Measurements from ENCODE around the gene LZTFL1. TPM values are rescaled to one million over a fixed set of nuclear protein-coding genes. Genes with fewer than 3 reads are reported as not detected.

Gene LZTFL1
- total RNA-seq, 1 experiment from 2014 or later: 9.1 TPM

DNA sequence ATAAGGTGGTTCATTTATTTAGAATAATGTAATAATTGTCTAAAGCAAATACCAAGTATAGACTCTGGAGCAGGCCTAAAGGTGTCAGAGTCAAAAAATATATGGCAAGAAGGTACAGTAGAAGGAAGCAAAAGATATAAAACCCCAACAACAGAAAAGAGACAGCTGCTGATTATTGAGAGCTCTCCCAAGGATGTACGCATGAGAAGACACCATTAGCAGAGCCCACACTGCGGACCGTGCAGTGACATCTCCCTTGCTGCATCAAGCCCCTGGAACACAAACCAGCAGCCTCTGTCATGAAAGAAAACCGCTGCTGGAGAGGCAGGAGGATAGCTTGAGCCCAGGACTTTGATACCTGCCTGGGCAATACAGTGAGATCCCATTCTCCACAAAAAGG is 27.6 kb downstream of the LZTFL1 start:
- Mint-ChIP-seq H3K9me3 (peaks cover 14% of the 10 kb centered on the region), H3K36me3 (peaks cover 9% of the 10 kb centered on the region; the same call in 1 of the 2 replicates), H3K27me3 (ENCODE audit: low read depth) (no peaks in the 10 kb centered on the region), H3K4me1 (no peaks in the 10 kb centered on the region), H3K27ac (no peak overlapping the region), H3K4me3 (no peak overlapping the region)
- ChIA-PET CTCF (no interaction called here), POLR2A (no interaction called here)
- TF ChIP-seq CBFB (CRISPR knock-in tag; IDR thresholded peaks at IDR 0.05; ENCODE audit: low read depth) (no peak), RELA (CRISPR knock-in tag; IDR thresholded peaks at IDR 0.05; ENCODE audit: borderline replicate concordance) (no peak)
- ATAC-seq: no peak
- DNase-seq (ENCODE audit: low spot score): no peak

DNA sequence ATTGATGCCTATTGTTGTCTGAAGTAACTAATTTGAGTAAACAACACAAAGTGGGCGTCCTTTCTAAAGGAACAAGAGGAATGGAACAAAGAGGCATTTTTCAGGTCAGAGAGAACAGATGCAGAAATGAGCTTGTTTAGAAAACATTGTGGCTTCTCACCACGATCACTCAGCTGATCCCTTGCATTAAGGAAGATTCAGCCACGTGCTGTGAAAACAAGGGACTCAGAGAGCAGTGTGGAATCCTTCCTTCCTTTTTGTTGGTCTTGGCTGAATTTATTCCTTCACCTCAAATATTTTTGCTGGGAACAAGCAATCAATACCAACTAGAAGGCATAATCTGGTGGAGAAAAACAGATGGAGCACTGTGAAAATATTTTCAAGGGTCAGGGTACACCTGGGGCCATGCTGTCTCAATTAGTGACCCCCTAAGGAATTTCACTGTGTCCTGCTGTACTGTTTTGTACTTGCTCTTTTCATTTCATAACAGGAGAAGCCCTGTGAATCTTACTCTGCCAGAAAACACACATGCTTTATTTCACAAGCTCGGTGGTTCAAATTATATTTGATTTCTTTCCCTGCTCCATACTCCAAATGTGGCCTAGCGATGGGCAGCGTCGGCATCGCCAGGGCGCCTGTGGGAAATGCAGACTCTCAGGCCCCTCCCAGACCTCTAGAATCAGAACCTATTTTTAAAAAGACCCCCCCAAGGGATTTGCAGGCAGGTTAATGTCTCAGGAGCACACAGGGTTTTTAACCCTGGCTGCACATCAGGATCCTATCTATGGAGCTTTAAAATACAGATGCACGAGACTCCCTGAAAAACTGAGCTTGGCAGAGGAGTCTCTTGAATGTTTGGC is 34.0 kb downstream of the LZTFL1 start:
- TF ChIP-seq, protein P1, sequence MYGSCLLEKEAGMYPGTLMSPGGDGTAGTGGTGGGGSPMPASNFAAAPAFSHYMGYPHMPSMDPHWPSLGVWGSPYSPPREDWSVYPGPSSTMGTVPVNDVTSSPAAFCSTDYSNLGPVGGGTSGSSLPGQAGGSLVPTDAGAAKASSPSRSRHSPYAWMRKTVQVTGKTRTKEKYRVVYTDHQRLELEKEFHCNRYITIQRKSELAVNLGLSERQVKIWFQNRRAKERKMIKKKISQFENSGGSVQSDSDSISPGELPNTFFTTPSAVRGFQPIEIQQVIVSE (CRISPR knock-in tag; IDR thresholded peaks at IDR 0.05; ENCODE audit: borderline replicate concordance): no peak
- TF ChIP-seq EMX1 (CRISPR knock-in tag; IDR thresholded peaks at IDR 0.05) (no peak), ZNF425 (CRISPR knock-in tag; conservative IDR thresholded peaks at IDR 0.05) (no peak), TP53 (CRISPR knock-in tag; IDR thresholded peaks at IDR 0.05) (no peak), NR3C1 (CRISPR knock-in tag; conservative IDR thresholded peaks at IDR 0.05; ENCODE audit: low read depth) (no peak), CREB1 (CRISPR knock-in tag; IDR thresholded peaks at IDR 0.05) (no peak), ATF6 (CRISPR knock-in tag; IDR thresholded peaks at IDR 0.05) (no peak), ATF1 (CRISPR knock-in tag; IDR thresholded peaks at IDR 0.05) (no peak), HMGA2 (CRISPR knock-in tag; IDR thresholded peaks at IDR 0.05) (no peak), MLX (CRISPR knock-in tag; IDR thresholded peaks at IDR 0.05) (no peak), FOXP1 (CRISPR knock-in tag; IDR thresholded peaks at IDR 0.05; ENCODE audit: borderline replicate concordance) (no peak), ZNF396 (CRISPR knock-in tag; IDR thresholded peaks at IDR 0.05; ENCODE audit: borderline replicate concordance) (no peak), ZSCAN18 (CRISPR knock-in tag; IDR thresholded peaks at IDR 0.05) (no peak), ZNF416 (CRISPR knock-in tag; IDR thresholded peaks at IDR 0.05) (no peak), ETV6 (CRISPR knock-in tag; IDR thresholded peaks at IDR 0.05) (no peak), IRF2 (CRISPR knock-in tag; IDR thresholded peaks at IDR 0.05; ENCODE audit: borderline replicate concordance, low read depth) (no peak), JUN (CRISPR knock-in tag; IDR thresholded peaks at IDR 0.05) (no peak), CBFB (CRISPR knock-in tag; IDR thresholded peaks at IDR 0.05; ENCODE audit: low read depth) (no peak), ZBTB21 (CRISPR knock-in tag; IDR thresholded peaks at IDR 0.05; ENCODE audit: borderline replicate concordance) (no peak), SMAD3 (CRISPR knock-in tag; IDR thresholded peaks at IDR 0.05; ENCODE audit: borderline replicate concordance) (no peak)
- H3K27ac Mint-ChIP-seq: no peak overlapping the region
- ATAC-seq: no peak
- H3K27me3 Mint-ChIP-seq (ENCODE audit: low read depth): no peaks in the 10 kb centered on the region
- CTCF ChIA-PET: interaction anchor here (1.2 kb wide), 1 partner anchor 25 kb away, joined by 3 read pairs; no protein-coding TSS in a partner anchor
- H3K36me3 Mint-ChIP-seq: no peaks in the 10 kb centered on the region
- no peaks in the 10 kb centered on the region for H3K9me3 Mint-ChIP-seq
- POLR2A ChIA-PET: no interaction called here
- no peaks in the 10 kb centered on the region for H3K4me1 Mint-ChIP-seq
- no peak for DNase-seq (ENCODE audit: low spot score)
- no peak overlapping the region for H3K4me3 Mint-ChIP-seq

Measured in WTC11 (cell line).